ENCODE results near the gene DOK7.

DOK7 gene

GRCh38 chr4:3492741-3493719 lies 29.9 kb downstream of the DOK7 start:
- DNase-seq = no peak

- no peak for DNase-seq
These were observed 30.8 kb downstream of the DOK7 start for GRCh38 chr4:3493720-3494461.

- DNase-seq = no peak
These were observed 31.4 kb downstream of the DOK7 start for GRCh38 chr4:3494462-3494871.

GRCh38 chr4:3495204-3495975 lies 32.3 kb downstream of the DOK7 start:
- no peak for DNase-seq

GRCh38 chr4:3496021-3496420 lies 32.9 kb downstream of the DOK7 start:
- no peak for DNase-seq

GRCh38 chr4:3497095-3497494 lies 34.0 kb downstream of the DOK7 start:
- DNase-seq = no peak

GRCh38 chr4:3497523-3498389 lies 34.6 kb downstream of the DOK7 start:
- no peak for DNase-seq

- DNase-seq = no peak
These were observed 35.3 kb downstream of the DOK7 start for GRCh38 chr4:3498407-3498806.

GRCh38 chr4:3498901-3499510 lies 35.9 kb downstream of the DOK7 start:
- DNase-seq = no peak

- no peak for DNase-seq
These were observed 36.6 kb downstream of the DOK7 start for GRCh38 chr4:3499710-3500109.

- no peak for DNase-seq
These were observed 37.0 kb downstream of the DOK7 start for GRCh38 chr4:3500111-3500510.

- no peak for DNase-seq
These were observed 37.6 kb downstream of the DOK7 start for GRCh38 chr4:3500634-3501101.

GRCh38 chr4:3501126-3501824 lies 38.2 kb downstream of the DOK7 start:
- DNase-seq = no peak

- no peak for DNase-seq
These were observed 38.8 kb downstream of the DOK7 start for GRCh38 chr4:3501825-3502425.

GRCh38 chr4:3502941-3503936 lies 40.1 kb downstream of the DOK7 start:
- DNase-seq = no peak

GRCh38 chr4:3505231-3505630 lies 42.1 kb downstream of the DOK7 start:
- no peak for DNase-seq

GRCh38 chr4:3508542-3508941 lies 45.4 kb downstream of the DOK7 start:
- DNase-seq = no peak

- no peak for DNase-seq
These were observed 47.4 kb downstream of the DOK7 start for GRCh38 chr4:3510481-3510880.

GRCh38 chr4:3511187-3511586 lies 48.1 kb downstream of the DOK7 start:
- DNase-seq = no peak

Measured in stimulated activated CD4-positive, alpha-beta T cell treated with anti-CD3 and anti-CD28 coated beads, Interleukin-4, amount 100 ng/mL, for 4 hours (primary cell).